Naive thymus-derived CD4-positive, alpha-beta T cell (primary cell): ENCODE results near the gene ZMAT5. TPM values are rescaled to one million over a fixed set of nuclear protein-coding genes. Genes with fewer than 3 reads are reported as not detected.

ENCODE experiments used
- ATAC-seq: fragments of 150-1000 bp; cut with Tn5 transposase; 2 replicates; pipeline ENCODE4 v1.10.0; 2021; ENCODE audit warnings: mild to moderate bottlenecking, moderate library complexity
- CTCF ChIA-PET: fragments of 350-600 bp; sonication (Branson Sonifier 250); formaldehyde crosslinking; loops from one replicate; lab custom pipeline; 2021; ENCODE audit warnings: antibody characterized with exemption; lab: Charles Lee
- POLR2A ChIA-PET: fragments of 350-600 bp; sonication (Branson Sonifier 250); formaldehyde crosslinking; loops from one replicate; lab custom pipeline; 2021; ENCODE audit warnings: antibody characterized with exemption, inconsistent platforms; lab: Charles Lee
- DNase-seq, 9 donors: peaks; one replicate each; pipeline versions ENCODE4 v3.0.0 to v3.0.0-alpha.2; 2020 to 2022; ENCODE audit warnings: mixed read lengths in 1 of 9
- H3K27ac ChIP-seq: one replicate; pipeline ENCODE4 v1.7.0; 2013; ENCODE audit warnings: mild to moderate bottlenecking, low read depth, low read length, moderate library complexity
- H3K27me3 ChIP-seq, 2 donors: one replicate each; pipeline ENCODE4 v1.7.0; 2013; ENCODE audit warnings: low read length in 2 of 2, mild to moderate bottlenecking in 2 of 2, moderate library complexity in 2 of 2; ENCODE audit not compliant: control insufficient read depth in 2 of 2, insufficient read depth in 2 of 2
- H3K36me3 ChIP-seq, 3 experiments: 1 replicate in 2 of 3; 2 replicates in 1 of 3; pipeline ENCODE4 v1.7.0; 2013; ENCODE audit warnings: low read length in 3 of 3, mild to moderate bottlenecking in 3 of 3, moderate library complexity in 1 of 3; ENCODE audit not compliant: insufficient read depth in 3 of 3, control insufficient read depth in 2 of 3
- H3K4me1 ChIP-seq, 2 donors: one replicate each; pipeline ENCODE4 v1.7.0; 2013; ENCODE audit warnings: low read length in 2 of 2, mild to moderate bottlenecking in 2 of 2, moderate library complexity in 1 of 2; ENCODE audit not compliant: control insufficient read depth in 2 of 2, insufficient read depth in 2 of 2
- H3K4me3 ChIP-seq: 2 replicates; pipeline ENCODE4 v1.7.0; 2013; ENCODE audit warnings: mild to moderate bottlenecking, low read length
- H3K9me3 ChIP-seq, 3 experiments: 1 replicate in 2 of 3; 2 replicates in 1 of 3; pipeline ENCODE4 v1.7.0; 2013; ENCODE audit warnings: low read length in 3 of 3; ENCODE audit not compliant: control insufficient read depth in 2 of 3
- H3K27ac Mint-ChIP-seq, 9 donors: one replicate each; pipeline ENCODE4 v1.8.0; 2020 to 2022; ENCODE audit warnings: mixed read lengths in 9 of 9, mild to moderate bottlenecking in 8 of 9, moderate library complexity in 5 of 9, inconsistent platforms in 2 of 9
- H3K27me3 Mint-ChIP-seq, 5 donors: one replicate each; pipeline ENCODE4 v1.8.0; 2021 to 2022; ENCODE audit warnings: mixed read lengths in 5 of 5, mild to moderate bottlenecking in 1 of 5
- H3K36me3 Mint-ChIP-seq, 5 donors: one replicate each; pipeline ENCODE4 v1.8.0; 2020 to 2022; ENCODE audit warnings: mixed read lengths in 5 of 5, mild to moderate bottlenecking in 3 of 5, inconsistent platforms in 1 of 5
- H3K4me1 Mint-ChIP-seq, 7 donors: one replicate each; pipeline ENCODE4 v1.8.0; 2020 to 2022; ENCODE audit warnings: mixed read lengths in 7 of 7, mild to moderate bottlenecking in 3 of 7, inconsistent platforms in 1 of 7
- H3K4me3 Mint-ChIP-seq, 10 donors: one replicate each; pipeline ENCODE4 v1.8.0; 2020 to 2022; ENCODE audit warnings: mild to moderate bottlenecking in 10 of 10, mixed read lengths in 10 of 10, moderate library complexity in 6 of 10, inconsistent platforms in 2 of 10
- H3K9me3 Mint-ChIP-seq, 11 donors: one replicate each; pipeline ENCODE4 v1.8.0; 2020 to 2022; ENCODE audit warnings: mixed read lengths in 11 of 11, mild to moderate bottlenecking in 4 of 11, inconsistent platforms in 1 of 11, moderate library complexity in 1 of 11
- intact Hi-C, 2 donors: fragments of 100-400 bp; cut with micrococcal nuclease; formaldehyde crosslinking; loops; one replicate each; pipeline ENCODE4 v1.15.1; 2023
- polyA plus RNA-seq, 2 donors: library from polyadenylated mRNA; unstranded; fragments of 300-500 nt; fragmentation: Illumina TruSeq; gene quantifications; one replicate each; pipeline ENCODE4 v1.2.3, GENCODE V29; 2021
- total RNA-seq, 6 experiments: library from RNA in 5 of 6; stranded (reverse) in 5 of 6; gene quantifications; 1 replicate in 5 of 6; 2 replicates in 1 of 6; pipeline ENCODE4 v1.2.3 and lab custom pipeline; 2021 to 2026

ZMAT5 gene
- total and polyA plus RNA-seq, 7 experiments from 2014 or later: 12.9 to 55.0 (median 14.9) TPM

DNA sequence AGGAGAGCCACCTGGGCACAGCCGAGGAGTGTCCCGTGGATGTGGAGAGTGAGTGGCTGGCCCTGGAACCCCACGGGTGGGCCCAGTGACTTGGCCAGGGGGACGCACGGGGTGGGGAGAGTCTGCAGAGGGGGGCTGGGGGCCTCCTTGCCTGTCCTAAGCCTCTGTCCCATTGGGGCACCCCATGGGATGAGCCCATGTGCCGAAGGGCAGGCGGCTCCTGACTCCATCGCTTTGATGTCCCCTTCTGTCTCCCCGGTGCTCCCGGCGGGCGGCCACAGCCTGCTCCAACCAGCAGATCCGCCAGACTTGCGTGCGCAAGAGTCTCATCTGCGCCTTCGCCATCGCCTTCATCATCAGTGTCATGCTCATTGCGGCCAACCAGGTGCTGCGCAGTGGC lies 37.6 kb downstream of the ZMAT5 start:
- Mint-ChIP-seq H3K4me1 (no peaks in the 10 kb centered on the region), H3K9me3 (no peaks in the 10 kb centered on the region)

DNA sequence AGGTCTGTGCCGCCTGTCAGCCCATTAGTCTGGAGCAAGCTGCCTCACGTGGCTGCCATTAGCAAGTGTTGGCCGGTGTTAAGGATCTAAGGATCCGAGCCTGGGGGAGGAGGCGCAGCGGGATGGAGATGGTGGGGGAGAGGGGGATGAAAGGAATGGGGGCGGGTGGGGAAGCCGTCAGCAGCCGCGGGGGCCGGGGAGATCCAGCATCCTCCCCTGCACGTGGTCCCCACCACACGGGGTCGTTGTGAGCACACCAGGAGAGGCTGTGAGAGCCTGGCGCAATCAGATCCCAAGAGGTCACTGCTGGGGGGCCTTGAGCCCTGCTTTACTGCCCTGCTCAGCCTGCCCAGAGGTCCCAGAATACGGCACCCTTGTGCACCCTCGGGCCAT lies 39.7 kb downstream of the ZMAT5 start:
- H3K27ac Mint-ChIP-seq: no peak overlapping the region
- H3K4me3 ChIP-seq: no peak overlapping the region
- H3K27me3 ChIP-seq: no peaks in the 10 kb centered on the region
- no peak overlapping the region for H3K27ac ChIP-seq
- ATAC-seq: no peak
- no peaks in the 10 kb centered on the region for H3K9me3 ChIP-seq
- CTCF ChIA-PET: interaction anchor here (1.2 kb wide), 1 partner anchor 10 kb away, joined by 3 read pairs; no protein-coding TSS in a partner anchor
- intact Hi-C loops: no loop called here
- H3K4me1 Mint-ChIP-seq: no peaks in the 10 kb centered on the region
- peaks cover 0 to 2% (median 0%) of the 10 kb centered on the region in 5 donors for H3K27me3 Mint-ChIP-seq
- no peak overlapping the region for H3K4me3 Mint-ChIP-seq
- no peaks in the 10 kb centered on the region for H3K9me3 Mint-ChIP-seq
- H3K36me3 Mint-ChIP-seq: peaks cover 0 to 7% (median 0%) of the 10 kb centered on the region in 5 donors
- peaks cover 0 to 4% (median 0%) of the 10 kb centered on the region in 3 experiments for H3K36me3 ChIP-seq
- POLR2A ChIA-PET: no interaction called here
- no peak for DNase-seq
- H3K4me1 ChIP-seq: no peaks in the 10 kb centered on the region

More for the DNA sequence above, 37.6 kb downstream of the ZMAT5 start:
- POLR2A ChIA-PET: no interaction called here
- no peak for ATAC-seq
- H3K36me3 ChIP-seq: peaks cover 0 to 13% (median 0%) of the 10 kb centered on the region in 3 experiments
- no peak for DNase-seq
- H3K9me3 ChIP-seq: no peaks in the 10 kb centered on the region
- H3K4me3 ChIP-seq: no peak overlapping the region
- H3K27me3 Mint-ChIP-seq: no peaks in the 10 kb centered on the region
- H3K27ac ChIP-seq: no peak overlapping the region
- no peak overlapping the region for H3K27ac Mint-ChIP-seq
- H3K36me3 Mint-ChIP-seq: peaks cover 0 to 12% (median 0%) of the 10 kb centered on the region in 5 donors
- CTCF ChIA-PET: no interaction called here
- no peaks in the 10 kb centered on the region for H3K27me3 ChIP-seq
- H3K4me1 ChIP-seq: no peaks in the 10 kb centered on the region
- no peak overlapping the region for H3K4me3 Mint-ChIP-seq
- intact Hi-C loops: no loop called here

DNA sequence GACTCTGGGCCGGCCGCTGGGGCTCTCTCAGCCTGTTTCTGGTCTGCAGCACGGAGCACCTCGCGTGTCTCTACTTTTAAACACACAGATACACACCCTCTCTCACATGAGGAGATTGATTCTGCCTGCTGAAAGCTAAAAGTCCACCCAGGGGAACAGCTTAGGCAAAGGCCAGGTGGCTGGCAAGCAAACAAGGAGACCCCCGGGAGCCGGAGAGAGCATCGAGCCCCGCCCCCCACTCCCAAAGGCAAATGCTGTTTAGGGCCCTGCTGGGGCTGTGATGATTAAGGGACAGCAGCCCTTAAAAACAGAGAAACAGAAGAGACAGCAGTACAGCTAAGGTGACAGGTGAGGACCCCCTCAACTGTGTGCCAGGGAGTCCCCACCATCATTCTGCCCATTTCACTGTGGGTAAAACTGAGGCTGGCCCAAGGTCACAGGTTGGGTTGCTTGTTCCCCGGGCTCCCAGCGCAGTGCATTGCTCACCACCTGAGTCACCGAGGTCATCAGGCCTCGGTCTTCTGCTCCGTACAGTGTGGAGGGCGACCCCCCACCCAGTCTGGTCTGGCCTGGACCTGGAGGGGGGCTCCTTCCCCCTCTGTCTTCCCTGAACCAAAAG lies 40.2 kb downstream of the ZMAT5 start:
- H3K36me3 ChIP-seq: peaks cover 0 to 4% (median 0%) of the 10 kb centered on the region in 3 experiments
- DNase-seq: no peak
- no peak overlapping the region for H3K4me3 ChIP-seq
- peaks cover 0 to 4% (median 0%) of the 10 kb centered on the region in 5 donors for H3K36me3 Mint-ChIP-seq
- ChIA-PET CTCF (interaction anchor here (1.2 kb wide), 1 partner anchor 10 kb away, joined by 3 read pairs; no protein-coding TSS in a partner anchor), POLR2A (no interaction called here)
- no peaks in the 10 kb centered on the region for H3K27me3 ChIP-seq
- intact Hi-C loops: no loop called here
- H3K9me3 ChIP-seq: no peaks in the 10 kb centered on the region
- H3K9me3 Mint-ChIP-seq: no peaks in the 10 kb centered on the region
- H3K4me1 Mint-ChIP-seq: no peaks in the 10 kb centered on the region
- no peak for ATAC-seq
- H3K4me1 ChIP-seq: no peaks in the 10 kb centered on the region
- H3K27me3 Mint-ChIP-seq: peaks cover 2 to 6% (median 3%) of the 10 kb centered on the region in 5 donors
- H3K27ac ChIP-seq: no peak overlapping the region
- H3K4me3 Mint-ChIP-seq: no peak overlapping the region
- no peak overlapping the region for H3K27ac Mint-ChIP-seq

DNA sequence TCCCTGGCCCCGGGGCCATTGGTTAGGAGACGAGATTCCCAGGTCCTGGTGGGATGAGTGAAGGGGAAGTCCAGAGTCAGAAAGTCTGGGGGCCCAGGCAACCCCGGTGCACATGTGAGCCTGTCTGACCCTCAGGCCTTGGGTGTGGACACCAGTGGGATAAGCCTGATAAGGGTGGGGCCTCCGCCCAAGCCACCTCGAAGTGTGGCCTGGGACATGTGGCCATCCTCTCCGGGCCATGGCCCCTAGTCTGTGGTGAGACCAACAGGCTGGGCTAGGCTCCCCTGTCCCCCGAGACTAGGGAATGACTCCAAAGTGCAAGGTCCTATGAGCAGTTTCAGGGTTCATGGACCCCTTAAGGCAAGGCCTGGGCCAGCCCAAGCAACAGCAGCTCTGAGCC lies 40.7 kb downstream of the ZMAT5 start:
- Mint-ChIP-seq H3K27me3 (peaks cover 6 to 9% (median 7%) of the 10 kb centered on the region in 5 donors), H3K4me3 (no peak overlapping the region), H3K27ac (no peak overlapping the region), H3K9me3 (no peaks in the 10 kb centered on the region), H3K36me3 (peaks cover 0 to 4% (median 0%) of the 10 kb centered on the region in 5 donors), H3K4me1 (no peaks in the 10 kb centered on the region)
- Histone ChIP-seq H3K4me3 (no peak overlapping the region), H3K27ac (no peak overlapping the region), H3K27me3 (no peaks in the 10 kb centered on the region), H3K4me1 (no peaks in the 10 kb centered on the region), H3K36me3 (peaks cover 0 to 4% (median 0%) of the 10 kb centered on the region in 3 experiments), H3K9me3 (no peaks in the 10 kb centered on the region)
- no peak for ATAC-seq
- POLR2A ChIA-PET: no interaction called here
- no peak for DNase-seq
- intact Hi-C loops: no loop called here
- CTCF ChIA-PET: no interaction called here

DNA sequence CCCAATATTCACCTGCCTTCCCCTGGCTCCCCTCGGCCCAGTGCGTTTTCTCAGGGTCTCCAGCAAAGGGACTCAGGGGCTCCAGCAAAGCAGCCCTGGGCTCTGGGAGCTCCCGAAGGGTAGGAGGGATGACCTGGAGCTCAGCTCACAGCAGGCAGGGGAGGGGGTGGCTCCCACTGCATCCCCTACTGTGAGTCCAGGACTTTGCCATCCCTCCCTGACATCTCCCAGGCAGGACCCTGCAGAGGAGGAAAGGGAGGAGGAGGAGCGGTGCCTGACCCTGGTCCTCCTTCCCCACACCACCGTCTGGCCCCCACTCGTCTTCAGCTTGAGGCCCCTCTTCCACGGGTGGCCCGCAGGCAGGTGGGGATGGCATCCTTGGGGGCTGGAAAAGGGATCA lies 42.0 kb downstream of the ZMAT5 start:
- no peaks in the 10 kb centered on the region for H3K4me1 ChIP-seq
- no peak overlapping the region for H3K27ac ChIP-seq
- no peaks in the 10 kb centered on the region for H3K9me3 Mint-ChIP-seq
- H3K4me1 Mint-ChIP-seq: no peaks in the 10 kb centered on the region
- no peaks in the 10 kb centered on the region for H3K27me3 ChIP-seq
- H3K4me3 Mint-ChIP-seq: no peak overlapping the region
- DNase-seq: no peak
- ATAC-seq: no peak
- H3K4me3 ChIP-seq: no peak overlapping the region
- no peak overlapping the region for H3K27ac Mint-ChIP-seq
- no peaks in the 10 kb centered on the region for H3K9me3 ChIP-seq
- intact Hi-C loops: no loop called here
- POLR2A ChIA-PET: no interaction called here
- no peaks in the 10 kb centered on the region for H3K36me3 ChIP-seq
- H3K36me3 Mint-ChIP-seq: no peaks in the 10 kb centered on the region
- CTCF ChIA-PET: no interaction called here
- peaks cover 6 to 9% (median 7%) of the 10 kb centered on the region in 5 donors for H3K27me3 Mint-ChIP-seq

DNA sequence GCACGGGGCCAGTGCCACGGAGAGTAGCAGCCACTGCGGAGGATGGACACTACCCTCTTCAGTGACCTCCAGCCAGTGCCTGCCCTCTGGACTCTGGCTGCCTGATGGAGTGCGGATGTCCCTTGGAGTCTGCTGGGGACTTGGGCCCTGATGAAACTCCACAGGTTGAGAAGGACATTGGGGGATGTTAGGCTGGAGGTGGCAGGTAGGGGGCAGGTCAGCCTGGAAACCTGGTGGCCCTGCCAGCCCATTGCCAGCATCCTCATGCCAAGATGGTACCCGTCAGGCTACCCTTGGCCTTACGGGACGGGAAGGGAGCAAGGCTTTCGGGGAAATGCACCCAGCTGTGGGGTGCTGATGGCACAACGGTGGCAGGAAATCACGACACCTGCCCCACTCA lies 43.0 kb downstream of the ZMAT5 start:
- ATAC-seq: no peak
- Histone ChIP-seq H3K4me3 (no peak overlapping the region), H3K9me3 (no peaks in the 10 kb centered on the region), H3K27me3 (no peaks in the 10 kb centered on the region), H3K27ac (no peak overlapping the region), H3K36me3 (no peaks in the 10 kb centered on the region), H3K4me1 (no peaks in the 10 kb centered on the region)
- intact Hi-C loops: no loop called here
- no peak overlapping the region for H3K27ac Mint-ChIP-seq
- no peak overlapping the region for H3K4me3 Mint-ChIP-seq
- no peaks in the 10 kb centered on the region for H3K36me3 Mint-ChIP-seq
- POLR2A ChIA-PET: no interaction called here
- H3K9me3 Mint-ChIP-seq: no peaks in the 10 kb centered on the region
- CTCF ChIA-PET: interaction anchor here (0.5 kb wide), 1 partner anchor 94 kb away, joined by 3 read pairs; no protein-coding TSS in a partner anchor
- no peaks in the 10 kb centered on the region for H3K4me1 Mint-ChIP-seq
- H3K27me3 Mint-ChIP-seq: peaks cover 10 to 18% (median 15%) of the 10 kb centered on the region in 5 donors
- no peak for DNase-seq

DNA sequence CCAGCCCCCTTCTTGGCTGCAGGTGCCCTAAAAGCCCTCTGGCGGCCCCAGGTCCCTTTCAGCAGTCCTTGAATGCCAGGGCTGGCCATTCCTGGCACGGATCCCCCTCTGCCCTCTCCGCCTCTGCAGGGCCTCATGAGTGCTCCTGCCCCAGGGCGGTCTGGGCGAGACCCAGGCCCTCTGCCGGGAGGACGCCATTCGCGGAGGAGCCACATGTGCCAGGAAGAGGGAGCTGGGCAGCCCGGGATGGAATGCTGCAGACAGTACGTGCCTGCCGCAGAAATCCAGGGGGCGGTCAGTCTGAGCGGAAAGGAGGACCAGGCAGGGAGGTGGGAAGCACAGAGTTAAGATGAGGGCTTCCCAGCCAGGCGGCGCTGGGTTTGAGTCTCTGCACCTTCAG lies 44.2 kb downstream of the ZMAT5 start:
- no peaks in the 10 kb centered on the region for H3K4me1 ChIP-seq
- no peaks in the 10 kb centered on the region for H3K27me3 ChIP-seq
- H3K4me3 Mint-ChIP-seq: no peak overlapping the region
- no peaks in the 10 kb centered on the region for H3K9me3 ChIP-seq
- DNase-seq (no peak), ATAC-seq (no peak)
- no peak overlapping the region for H3K27ac Mint-ChIP-seq
- no peaks in the 10 kb centered on the region for H3K36me3 ChIP-seq
- H3K27me3 Mint-ChIP-seq: peaks cover 19 to 28% (median 23%) of the 10 kb centered on the region in 5 donors
- peaks cover 0 to 2% (median 0%) of the 10 kb centered on the region in 11 donors for H3K9me3 Mint-ChIP-seq
- no peaks in the 10 kb centered on the region for H3K36me3 Mint-ChIP-seq
- H3K27ac ChIP-seq: no peak overlapping the region
- no peak overlapping the region for H3K4me3 ChIP-seq
- ChIA-PET CTCF (no interaction called here), POLR2A (no interaction called here)
- intact Hi-C loops: no loop called here
- H3K4me1 Mint-ChIP-seq: no peaks in the 10 kb centered on the region
